Smooth muscle cell of the umbilical artery (primary cell): Measurements from ENCODE around the gene DNAJB4. TPM values are rescaled to one million over a fixed set of nuclear protein-coding genes. Genes with fewer than 3 reads are reported as not detected.

Experiments used
- total RNA-seq: library from RNA; depleted of rRNA; stranded (reverse); fragments of >200 nt; gene quantifications from 2 replicates; pipeline ENCODE4 v1.2.3, GENCODE V29; 2014

The DNAJB4 gene
- total RNA-seq = 73.9 and 169 TPM in 2 replicates

GRCh38 chr1:78004719-78005447 lies at the start of gene DNAJB4:
TSS of gene DNAJB4 (plus strand) at chr1:78004939. CDS start at chr1:78005111, 172 bp downstream.

GRCh38 chr1:77978969-77979876 lies 25.5 kb upstream of the DNAJB4 start, which contains the start of gene FUBP1:
TSS of gene FUBP1 (minus strand) at chr1:77979072. CDS start at chr1:77979004, 68 bp downstream.

GRCh38 chr1:78045926-78046778 lies 41.4 kb downstream of the DNAJB4 start, which contains the start of gene GIPC2:
TSS of gene GIPC2 (plus strand) at chr1:78045966. CDS start at chr1:78046095, 129 bp downstream.

Other genes with a start within 250 kb of the DNAJB4 start
- 79.0 and 87.9 TPM in 2 replicates for gene USP33, start 245.1 kb upstream of the DNAJB4 start, total RNA-seq
- gene MIGA1, start 225.3 kb upstream of the DNAJB4 start, total RNA-seq = 14.8 and 18.7 TPM in 2 replicates
- 16.3 and 19.3 TPM in 2 replicates for gene NEXN, start 116.3 kb upstream of the DNAJB4 start, total RNA-seq
- gene FUBP1, start 25.9 kb upstream of the DNAJB4 start, total RNA-seq = 85.8 and 132 TPM in 2 replicates
- gene GIPC2, start 41.0 kb downstream of the DNAJB4 start, total RNA-seq = 0.30 and 1.2 TPM in 2 replicates